AG04450 (cell line): Measurements from ENCODE around the gene RTP1. TPM values are rescaled to one million over a fixed set of nuclear protein-coding genes. Genes with fewer than 3 reads are reported as not detected.

Experiments
- CTCF ChIA-PET: fragments of 300-600, 350-600 bp; formaldehyde crosslinking; extraction: SDS; loops from one replicate; lab custom pipeline; 2022; ENCODE audit warnings: antibody characterized with exemption, inconsistent platforms; lab: Charles Lee
- POLR2A ChIA-PET: fragments of 350-600 bp; formaldehyde crosslinking; extraction: SDS; loops from one replicate; lab custom pipeline; 2021; ENCODE audit warnings: antibody characterized with exemption, inconsistent platforms; lab: Yijun Ruan, JAX
- DNase-seq: peaks from one replicate; pipeline ENCODE4 v3.0.0-alpha.2; 2011; ENCODE audit warnings: low read depth, low spot score
- H3K27ac ChIP-seq: one replicate; pipeline ENCODE4 v1.5.1; 2012; ENCODE audit warnings: low read depth, low read length, control low read depth
- H3K27me3 ChIP-seq: one replicate; pipeline ENCODE4 v1.6.0; 2012; ENCODE audit warnings: low read length; ENCODE audit not compliant: control insufficient read depth, insufficient read depth
- H3K4me3 ChIP-seq: 2 replicates; pipeline ENCODE4 v1.5.1; 2011; ENCODE audit warnings: mild to moderate bottlenecking, low read depth, low read length, control low read depth
- H3K9me3 ChIP-seq: 2 replicates; pipeline ENCODE4 v1.5.1; 2012; ENCODE audit warnings: low read length; ENCODE audit not compliant: control insufficient read depth, insufficient read depth
- polyA minus RNA-seq: library from RNA; depleted of rRNA, polyadenylated mRNA; stranded (reverse); fragments of >200 nt; gene quantifications from 2 replicates; pipeline ENCODE4 v1.2.3, GENCODE V29; 2011; rRNA and poly(A)+ RNA removed
- polyA plus RNA-seq: library from polyadenylated mRNA; depleted of rRNA; stranded (reverse); fragments of >200 nt; gene quantifications from 2 replicates; pipeline ENCODE4 v1.2.3, GENCODE V29; 2011; rRNA removed
- TF ChIP-seq, protein P1 (sequence below): IDR thresholded peaks from 2 replicates; pipeline ENCODE4 v1.5.1; 2011; ENCODE audit warnings: low read depth, low read length, control low read depth, inconsistent platforms

The RTP1 gene, protein sequence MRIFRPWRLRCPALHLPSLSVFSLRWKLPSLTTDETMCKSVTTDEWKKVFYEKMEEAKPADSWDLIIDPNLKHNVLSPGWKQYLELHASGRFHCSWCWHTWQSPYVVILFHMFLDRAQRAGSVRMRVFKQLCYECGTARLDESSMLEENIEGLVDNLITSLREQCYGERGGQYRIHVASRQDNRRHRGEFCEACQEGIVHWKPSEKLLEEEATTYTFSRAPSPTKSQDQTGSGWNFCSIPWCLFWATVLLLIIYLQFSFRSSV
- not detected in 2 replicates for polyA plus RNA-seq
- not detected in 2 replicates for polyA minus RNA-seq

DNA sequence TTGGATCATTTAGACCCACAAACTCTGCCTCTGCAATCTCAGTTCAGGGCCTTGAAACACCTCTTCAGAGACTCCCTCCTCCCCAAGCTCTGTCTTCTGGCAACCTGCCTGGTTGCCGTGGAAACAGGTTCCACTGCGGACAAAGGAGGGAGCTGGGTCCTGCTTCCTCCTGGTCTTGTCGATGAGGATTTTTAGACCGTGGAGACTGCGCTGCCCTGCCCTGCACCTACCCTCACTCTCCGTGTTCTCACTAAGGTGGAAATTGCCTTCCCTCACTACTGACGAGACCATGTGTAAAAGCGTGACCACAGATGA is at the start of gene RTP1:
TSS of gene RTP1 (plus strand) at position 152 of the 315 bp plus-strand sequence. CDS start at position 182, 30 bp downstream.
- peaks cover 4% of the 10 kb centered on the region; the same call in 1 of the 2 replicates for H3K9me3 ChIP-seq
- H3K4me3 ChIP-seq, result no peak within 1 kb of the TSS
- no peak for DNase-seq
- POLR2A ChIA-PET, result no interaction called here
- H3K27me3 ChIP-seq, result peaks cover 13% of the 10 kb centered on the region
- H3K27ac ChIP-seq, result no peak within 1 kb of the TSS
- CTCF ChIA-PET, result no interaction called here
- TF ChIP-seq, protein P1, sequence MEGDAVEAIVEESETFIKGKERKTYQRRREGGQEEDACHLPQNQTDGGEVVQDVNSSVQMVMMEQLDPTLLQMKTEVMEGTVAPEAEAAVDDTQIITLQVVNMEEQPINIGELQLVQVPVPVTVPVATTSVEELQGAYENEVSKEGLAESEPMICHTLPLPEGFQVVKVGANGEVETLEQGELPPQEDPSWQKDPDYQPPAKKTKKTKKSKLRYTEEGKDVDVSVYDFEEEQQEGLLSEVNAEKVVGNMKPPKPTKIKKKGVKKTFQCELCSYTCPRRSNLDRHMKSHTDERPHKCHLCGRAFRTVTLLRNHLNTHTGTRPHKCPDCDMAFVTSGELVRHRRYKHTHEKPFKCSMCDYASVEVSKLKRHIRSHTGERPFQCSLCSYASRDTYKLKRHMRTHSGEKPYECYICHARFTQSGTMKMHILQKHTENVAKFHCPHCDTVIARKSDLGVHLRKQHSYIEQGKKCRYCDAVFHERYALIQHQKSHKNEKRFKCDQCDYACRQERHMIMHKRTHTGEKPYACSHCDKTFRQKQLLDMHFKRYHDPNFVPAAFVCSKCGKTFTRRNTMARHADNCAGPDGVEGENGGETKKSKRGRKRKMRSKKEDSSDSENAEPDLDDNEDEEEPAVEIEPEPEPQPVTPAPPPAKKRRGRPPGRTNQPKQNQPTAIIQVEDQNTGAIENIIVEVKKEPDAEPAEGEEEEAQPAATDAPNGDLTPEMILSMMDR, result no peak

DNA sequence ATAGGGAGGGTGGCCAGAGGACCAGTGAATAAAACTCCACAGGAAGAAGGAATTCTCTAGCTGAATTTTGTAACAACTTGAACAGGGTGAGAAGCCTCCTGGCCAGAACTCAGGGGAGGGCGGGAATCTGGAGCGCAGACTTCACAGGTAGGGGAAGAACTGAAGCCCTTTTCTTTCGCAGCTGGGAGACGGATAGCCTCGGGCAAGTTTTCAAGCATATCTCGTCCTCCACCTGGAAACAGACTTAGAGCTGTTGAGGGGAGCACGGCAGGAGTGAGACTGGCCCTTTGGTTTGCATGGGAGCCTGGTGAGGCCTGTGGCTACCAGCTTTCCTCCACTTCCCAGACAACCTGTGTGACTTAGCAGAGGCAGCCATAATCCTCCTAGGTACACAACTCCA is 47.1 kb upstream of the RTP1 start:
- peaks cover 4% of the 10 kb centered on the region for H3K9me3 ChIP-seq
- CTCF ChIA-PET, result interaction anchor here (1.3 to 8.5 kb wide), 3 partner anchors 11 to 301 kb away, joined by 5 to 67 read pairs (median 11); partner anchors contain the start of gene RPL39L
- TF ChIP-seq, protein P1, result no peak
- DNase-seq, result no peak
- peaks cover 19% of the 10 kb centered on the region for H3K27me3 ChIP-seq
- POLR2A ChIA-PET, result no interaction called here
- H3K4me3 ChIP-seq, result no peak overlapping the region
- H3K27ac ChIP-seq, result no peak overlapping the region

DNA sequence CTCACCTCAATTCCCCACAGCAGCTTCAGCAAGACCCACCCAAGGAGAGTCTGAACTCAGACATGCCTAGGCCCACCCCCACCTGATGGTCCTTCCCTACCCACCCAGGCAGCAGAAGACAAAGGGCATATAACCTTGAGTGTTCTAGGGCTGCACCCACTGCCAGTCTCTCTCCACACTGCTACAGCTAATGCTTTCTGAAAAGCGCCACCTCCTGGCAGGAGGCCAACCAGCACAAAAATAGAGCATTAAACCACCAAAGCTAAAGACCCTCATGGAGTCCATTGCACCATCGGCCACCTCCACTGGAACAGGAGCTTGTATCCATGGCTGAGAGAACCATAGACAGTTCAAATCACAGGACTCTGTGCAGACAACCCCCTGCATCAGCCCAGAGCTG is 46.7 kb upstream of the RTP1 start:
- Histone ChIP-seq H3K27me3 (peaks cover 19% of the 10 kb centered on the region), H3K27ac (no peak overlapping the region), H3K9me3 (peaks cover under 1% of the 10 kb centered on the region; the same call in 1 of the 2 replicates), H3K4me3 (no peak overlapping the region)
- no peak for DNase-seq
- TF ChIP-seq, protein P1, result no peak
- CTCF ChIA-PET, result interaction anchor here (0.7 to 8.5 kb wide), 4 partner anchors 11 to 329 kb away, joined by 5 to 67 read pairs (median 8); partner anchors contain the start of gene RPL39L
- POLR2A ChIA-PET, result no interaction called here

- Histone ChIP-seq H3K4me3 (no peak overlapping the region), H3K27me3 (peaks cover 31% of the 10 kb centered on the region), H3K27ac (no peak overlapping the region), H3K9me3 (peaks cover 9% of the 10 kb centered on the region; the same call in 1 of the 2 replicates)
- ChIA-PET POLR2A (no interaction called here), CTCF (interaction anchor here (1.5 to 2.3 kb wide), 2 partner anchors 22 to 312 kb away, joined by 7 to 13 read pairs; partner anchors contain the start of gene RPL39L)
- TF ChIP-seq, protein P1, result no peak
- no peak for DNase-seq
Measured at GRCh38 chr3:187161556-187161955, 35.7 kb upstream of the RTP1 start.
